GM18868 (cell line): Measurements from ENCODE around the gene MT1M.
"Not testable (repeated sequence)": the region's sequence is repeated elsewhere in the genome, so short reads cannot be mapped to it uniquely, and the experiment has no call there.

Source experiments
- ATAC-seq: cut with Tn5 transposase; IDR thresholded peaks from one replicate; pipeline ENCODE4 v1.9.1; 2021; ENCODE audit warnings: mild to moderate bottlenecking, moderate library complexity; ENCODE audit not compliant: unreplicated experiment

MT1M gene

GRCh38 chr16:56671691-56672090 lies 39.2 kb downstream of the MT1M start:
- not testable (repeated sequence) for ATAC-seq

- not testable (repeated sequence) for ATAC-seq
Measured at GRCh38 chr16:56672171-56672570, 39.7 kb downstream of the MT1M start.

DNA sequence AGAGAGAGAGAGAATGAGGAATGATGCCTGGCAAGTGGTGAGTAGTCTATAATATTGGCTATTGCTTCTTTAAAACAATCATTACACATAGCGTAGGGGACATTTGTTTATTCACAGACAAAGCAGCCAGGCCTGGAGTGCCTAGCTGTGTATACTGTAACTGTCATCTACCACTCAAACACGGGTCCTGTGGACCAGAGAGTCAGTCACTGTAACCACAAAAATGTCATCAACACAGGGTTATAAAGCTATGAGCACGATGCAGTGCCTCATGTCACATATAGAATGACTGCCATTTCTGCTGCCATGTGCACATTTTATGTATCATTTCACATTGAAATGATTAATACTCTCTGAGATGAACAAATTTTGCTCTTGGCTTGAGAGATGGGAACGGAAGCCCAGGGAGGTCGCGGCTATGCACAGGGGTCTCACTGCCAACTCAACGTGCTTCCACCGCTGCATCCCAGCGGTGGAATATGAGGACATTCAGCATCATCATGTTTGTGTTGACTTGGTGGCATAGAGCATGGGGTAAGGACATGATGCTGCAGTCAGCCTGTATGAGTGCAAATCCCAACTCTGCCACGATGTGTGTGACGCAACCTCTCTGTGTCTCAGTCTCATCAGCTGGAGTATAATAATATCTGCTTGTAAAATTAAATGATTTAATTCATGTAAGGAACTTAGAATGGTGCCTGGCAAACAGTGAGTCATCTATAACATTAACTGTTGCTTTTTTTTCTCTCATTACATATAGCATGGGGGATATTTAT lies 40.5 kb downstream of the MT1M start:
- ATAC-seq = no peak

DNA sequence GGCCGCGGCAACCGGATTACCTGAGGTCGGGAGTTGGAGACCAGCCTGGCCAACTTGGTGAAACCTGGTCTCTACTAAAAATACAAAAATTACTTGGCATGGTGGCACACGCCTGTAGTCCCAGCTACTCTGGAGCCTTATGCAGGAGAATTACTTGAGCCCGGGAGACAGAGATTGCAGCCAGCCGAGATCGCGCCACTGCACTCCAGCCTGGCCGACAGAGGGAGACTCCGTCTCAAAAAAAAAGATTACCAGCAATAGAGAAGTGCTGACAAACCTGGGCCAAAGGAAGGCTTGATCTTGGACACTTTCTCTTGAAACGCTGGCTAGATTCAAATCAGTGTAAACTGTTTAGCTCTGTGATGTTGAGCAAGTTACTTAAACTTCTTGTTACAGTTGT lies 41.5 kb downstream of the MT1M start:
- no peak for ATAC-seq

DNA sequence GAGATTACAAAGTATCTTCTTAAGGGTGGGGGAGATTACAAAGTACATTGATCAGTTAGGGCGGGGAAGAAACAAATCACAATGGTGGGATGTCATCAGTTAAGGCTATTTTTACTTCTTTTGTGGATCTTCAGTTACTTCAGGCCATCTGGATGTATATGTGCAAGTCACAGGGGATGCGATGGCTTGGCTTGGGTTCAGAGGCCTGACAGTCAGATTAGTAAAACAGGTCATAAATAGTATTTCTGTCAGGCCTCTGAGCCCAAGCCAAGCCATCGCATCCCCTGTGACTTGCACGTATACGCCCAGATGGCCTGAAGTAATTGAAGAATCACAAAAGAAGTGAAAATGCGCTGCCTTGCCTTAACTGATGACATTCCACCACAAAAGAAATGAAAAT lies 42.1 kb downstream of the MT1M start:
- not testable (repeated sequence) for ATAC-seq

DNA sequence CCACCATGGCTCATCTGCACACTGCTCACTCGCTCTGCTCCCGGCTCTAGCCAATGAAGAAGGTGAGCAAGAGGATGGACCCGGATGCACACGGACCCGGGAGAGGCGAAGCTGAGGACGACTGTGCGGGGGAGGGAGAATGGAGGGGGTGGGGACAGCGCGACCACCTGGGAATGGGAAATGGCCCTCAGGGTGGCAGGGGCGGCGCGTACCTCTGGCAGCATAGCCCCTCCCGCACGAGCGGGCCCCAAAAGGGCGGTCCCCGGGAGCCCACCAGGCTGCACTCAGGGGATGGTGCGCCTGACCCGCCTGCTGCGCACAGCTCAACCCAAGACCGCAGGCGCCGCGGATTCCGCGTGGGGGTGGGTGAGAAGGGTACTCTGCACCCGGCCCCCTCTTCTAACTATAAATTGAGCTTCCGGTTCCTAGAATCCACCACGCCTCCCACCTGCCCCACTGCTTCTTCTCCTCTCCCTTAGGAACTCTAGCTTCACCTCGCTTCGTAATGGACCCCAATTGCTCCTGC lies 43.3 kb downstream of the MT1M start:
- no peak for ATAC-seq

DNA sequence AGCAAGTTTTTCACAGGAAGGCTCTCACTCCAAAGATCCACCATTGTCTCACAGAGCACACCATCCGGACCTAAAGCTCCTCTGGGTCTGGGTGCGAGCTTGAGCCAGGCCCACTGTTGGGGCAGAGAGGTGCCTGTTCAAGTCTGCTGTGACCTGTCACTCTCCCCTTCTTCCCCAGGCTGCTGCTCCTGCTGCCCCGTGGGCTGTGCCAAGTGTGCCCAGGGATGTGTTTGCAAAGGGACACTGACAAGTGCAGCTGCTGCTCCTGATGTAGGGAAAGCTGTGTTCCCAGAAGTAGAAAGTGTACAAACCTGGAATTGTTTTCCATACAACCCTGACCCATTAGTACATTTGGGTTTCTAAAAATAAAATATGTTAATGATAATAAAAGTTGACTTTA lies 45.0 kb downstream of the MT1M start:
- ATAC-seq = no peak

DNA sequence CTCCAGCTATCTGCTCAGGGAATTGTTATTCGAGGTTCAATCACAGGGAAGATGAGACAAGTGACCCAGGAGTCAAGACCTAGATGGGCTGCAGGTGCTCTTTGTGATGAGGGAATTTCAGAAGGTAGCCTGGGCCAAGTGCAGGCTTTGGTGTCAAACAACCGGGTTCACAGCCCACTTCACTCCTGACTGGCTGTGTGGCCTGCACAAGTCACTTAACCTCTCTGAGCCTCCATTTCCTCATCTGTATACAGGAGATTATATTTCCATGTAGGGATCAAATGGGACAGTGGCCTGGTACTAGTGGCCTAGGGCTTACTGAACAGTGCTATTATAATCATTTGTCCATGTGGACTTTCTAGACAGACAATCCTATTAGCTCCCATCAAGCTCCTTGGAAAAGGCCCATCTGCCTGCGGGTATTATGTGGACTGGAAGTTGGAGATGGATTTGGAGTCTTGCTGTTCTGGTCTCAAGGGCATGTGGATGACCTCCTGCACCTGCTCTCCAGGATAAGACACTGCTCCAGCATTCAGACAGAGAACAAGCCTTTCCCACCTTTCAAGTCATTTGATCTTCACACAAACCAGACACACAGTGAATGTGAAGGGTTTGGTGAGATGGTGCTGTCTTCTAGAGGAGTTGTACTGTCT lies 46.7 kb downstream of the MT1M start:
- no peak for ATAC-seq

- no peak for ATAC-seq
Measured at GRCh38 chr16:56679818-56680217, 47.4 kb downstream of the MT1M start.

- ATAC-seq = peak; percentile 99
Measured at GRCh38 chr16:56681939-56682702, 49.7 kb downstream of the MT1M start, which contains the start of gene MT1X. MT1X (plus strand) TSS chr16:56682470; CDS start chr16:56682541, 71 bp downstream.

DNA sequence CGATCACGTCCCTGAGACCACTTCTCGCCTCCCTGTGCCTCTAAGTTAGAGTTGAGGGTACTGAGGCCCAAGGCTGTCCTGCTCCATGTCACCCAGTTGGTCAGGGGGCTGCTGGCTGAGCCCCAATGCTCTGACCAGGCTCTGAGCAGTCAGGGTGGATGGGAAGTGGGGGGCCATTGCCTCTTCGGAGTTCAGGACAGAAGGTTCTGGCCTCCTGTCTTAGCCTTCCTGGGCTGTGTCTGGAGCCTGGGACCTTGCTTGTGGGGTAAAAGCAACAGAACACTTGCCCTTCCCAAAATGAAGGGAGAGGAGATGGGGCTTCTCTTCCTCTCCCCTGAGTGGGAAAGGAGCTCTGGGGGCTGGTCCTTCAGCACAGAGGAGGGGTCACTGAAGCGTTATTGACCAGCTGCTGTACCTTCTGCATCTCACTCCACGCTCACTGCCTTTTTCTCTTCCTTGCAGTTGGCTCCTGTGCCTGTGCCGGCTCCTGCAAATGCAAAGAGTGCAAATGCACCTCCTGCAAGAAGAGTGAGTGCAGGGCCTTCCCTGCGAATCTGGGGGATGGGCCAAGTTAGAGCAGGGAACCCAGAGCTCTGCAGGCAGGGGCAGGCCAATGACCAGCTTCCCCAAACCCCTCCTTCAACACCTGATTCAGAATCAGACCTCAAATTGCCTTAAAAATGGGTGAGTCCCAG lies 50.4 kb downstream of the MT1M start:
- peak; percentile 8 for ATAC-seq
